Measurements from ENCODE around the gene MYO1B. TPM values are rescaled to one million over a fixed set of nuclear protein-coding genes. Genes with fewer than 3 reads are reported as not detected.

Gene MYO1B
- total and polyA plus RNA-seq, 2 experiments from 2014 or later: 26.4 to 70.6 TPM

- TF ChIP-seq, protein P1, sequence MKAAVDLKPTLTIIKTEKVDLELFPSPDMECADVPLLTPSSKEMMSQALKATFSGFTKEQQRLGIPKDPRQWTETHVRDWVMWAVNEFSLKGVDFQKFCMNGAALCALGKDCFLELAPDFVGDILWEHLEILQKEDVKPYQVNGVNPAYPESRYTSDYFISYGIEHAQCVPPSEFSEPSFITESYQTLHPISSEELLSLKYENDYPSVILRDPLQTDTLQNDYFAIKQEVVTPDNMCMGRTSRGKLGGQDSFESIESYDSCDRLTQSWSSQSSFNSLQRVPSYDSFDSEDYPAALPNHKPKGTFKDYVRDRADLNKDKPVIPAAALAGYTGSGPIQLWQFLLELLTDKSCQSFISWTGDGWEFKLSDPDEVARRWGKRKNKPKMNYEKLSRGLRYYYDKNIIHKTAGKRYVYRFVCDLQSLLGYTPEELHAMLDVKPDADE (IDR thresholded peaks at IDR 0.05): no peak
- no peak for TF ChIP-seq JUNB (IDR thresholded peaks at IDR 0.05; ENCODE audit: unreplicated experiment)
- no peak for TF ChIP-seq ZNF114 (CRISPR knock-in tag; IDR thresholded peaks at IDR 0.05)
- no peak for TF ChIP-seq REST (IDR thresholded peaks at IDR 0.05; ENCODE audit: unreplicated experiment)
- no peak for TF ChIP-seq EZH2phosphoT487 (IDR thresholded peaks at IDR 0.05; ENCODE audit: unreplicated experiment)
- no peak for TF ChIP-seq STAT1 (IDR thresholded peaks at IDR 0.05; ENCODE audit: unreplicated experiment)
- no peak for TF ChIP-seq NANOG (IDR thresholded peaks at IDR 0.05; ENCODE audit: borderline replicate concordance)
- no peak for TF ChIP-seq CTCF (conservative IDR thresholded peaks at IDR 0.05; ENCODE audit: low read depth in 2 of 2)
- TF ChIP-seq POLR2AphosphoS5 (IDR thresholded peaks at IDR 0.05; ENCODE audit: low read depth): no peak
- no peak for TF ChIP-seq ZNF331 (CRISPR knock-in tag; IDR thresholded peaks at IDR 0.05; ENCODE audit: low read depth)
These were observed 12.7 kb downstream of the MYO1B start (continued) for GRCh38 chr2:191257934-191258333.

DNA sequence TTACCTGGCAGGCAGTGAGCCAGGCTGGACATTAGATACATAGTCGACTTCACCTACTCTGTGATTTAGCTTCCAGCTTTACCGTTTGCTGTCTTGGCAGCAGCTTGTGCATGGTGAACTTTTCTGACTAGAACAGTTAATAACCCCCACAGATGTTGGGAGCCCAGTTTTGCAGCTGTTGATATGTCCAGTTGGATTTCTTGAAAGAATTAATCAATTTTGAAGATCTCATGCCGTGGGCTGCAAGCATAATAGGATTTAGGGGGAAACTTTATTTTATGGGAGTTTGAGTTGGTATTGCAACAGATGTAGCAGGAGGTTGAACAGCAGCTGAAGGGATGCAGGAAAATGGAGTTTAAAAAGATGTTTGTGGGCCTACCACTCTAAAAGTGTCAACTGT is 13.8 kb downstream of the MYO1B start:
- Mint-ChIP-seq H3K36me3 (ENCODE audit: low read depth) (no peaks in the 10 kb centered on the region), H3K4me1 (peaks cover 49% of the 10 kb centered on the region), H3K4me3 (no peak overlapping the region), H3K27me3 (ENCODE audit: insufficient read depth, low read depth, poor library complexity) (no peaks in the 10 kb centered on the region), H3K9me3 (no peaks in the 10 kb centered on the region), H3K27ac (no peak overlapping the region)
- DNase-seq (ENCODE audit: low spot score): no peak
- Histone ChIP-seq H3K27me3 (ENCODE audit: insufficient read depth) (no peaks in the 10 kb centered on the region), H3K9me2 (ENCODE audit: insufficient read depth) (no peaks in the 10 kb centered on the region), H3K4me3 (no peak overlapping the region), H4K20me1 (replicated peaks; ENCODE audit: insufficient read depth) (peaks cover 46% of the 10 kb centered on the region), H3F3A (replicated peaks; ENCODE audit: low read depth) (no peaks in the 10 kb centered on the region), H3K27ac (ENCODE audit: low read depth) (no peak overlapping the region), H3K4me2 (no peak overlapping the region), H3K36me3 (ENCODE audit: insufficient read depth) (no peaks in the 10 kb centered on the region), H3K79me2 (replicated peaks; ENCODE audit: insufficient read depth) (peaks cover 99% of the 10 kb centered on the region), H2AFZ (no peak overlapping the region), H3K4me1 (ENCODE audit: insufficient read depth) (peaks cover 27% of the 10 kb centered on the region)
- ATAC-seq: no peak
- TF ChIP-seq EZH2 (IDR thresholded peaks at IDR 0.05; ENCODE audit: low read depth, unreplicated experiment) (no peak), POLR2AphosphoS5 (IDR thresholded peaks at IDR 0.05; ENCODE audit: low read depth) (no peak), EZH2phosphoT487 (IDR thresholded peaks at IDR 0.05; ENCODE audit: unreplicated experiment) (no peak), ZNF331 (CRISPR knock-in tag; IDR thresholded peaks at IDR 0.05; ENCODE audit: low read depth) (no peak), NANOG (IDR thresholded peaks at IDR 0.05; ENCODE audit: borderline replicate concordance) (no peak), REST (IDR thresholded peaks at IDR 0.05; ENCODE audit: unreplicated experiment) (no peak), JUNB (IDR thresholded peaks at IDR 0.05; ENCODE audit: unreplicated experiment) (no peak), CREB1 (CRISPR knock-in tag; IDR thresholded peaks at IDR 0.05; ENCODE audit: low read depth) (no peak)
- TF ChIP-seq, protein P1 (IDR thresholded peaks at IDR 0.05): no peak
